GM11168 (cell line): ENCODE measurements around the gene SCAMP1.

Experiments
- in situ Hi-C: fragments of 300-500 bp; cut with MboI; formaldehyde crosslinking; loops from one replicate; pipeline ENCODE4 v1.12.0; 2022; ENCODE audit warnings: low sequenced_read_pairs; ENCODE audit not compliant: unreplicated experiment

The SCAMP1 gene

GRCh38 chr5:78486218-78486617, 125.8 kb downstream of the SCAMP1 start:
- in situ Hi-C loops: no loop called here

DNA sequence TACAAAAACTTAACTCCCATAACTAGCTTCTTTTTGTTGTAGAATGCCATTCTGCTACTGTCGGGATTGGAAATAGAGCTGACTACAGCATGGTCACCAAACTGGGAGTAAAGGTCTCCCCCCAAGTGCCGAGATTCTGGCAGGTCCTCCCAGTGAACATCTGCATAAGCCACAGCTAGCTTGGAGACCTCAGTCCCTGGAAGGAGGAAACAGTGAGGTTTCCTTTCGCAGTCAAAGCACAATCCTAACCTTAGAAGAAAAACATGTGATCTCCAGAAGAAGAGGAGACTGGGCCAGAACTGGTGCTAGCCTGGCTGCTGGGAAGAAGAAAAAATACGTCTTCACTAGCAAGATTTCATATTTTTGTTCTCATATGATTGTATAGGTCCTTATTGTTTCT, 127.4 kb downstream of the SCAMP1 start:
- in situ Hi-C loops: no loop called here

DNA sequence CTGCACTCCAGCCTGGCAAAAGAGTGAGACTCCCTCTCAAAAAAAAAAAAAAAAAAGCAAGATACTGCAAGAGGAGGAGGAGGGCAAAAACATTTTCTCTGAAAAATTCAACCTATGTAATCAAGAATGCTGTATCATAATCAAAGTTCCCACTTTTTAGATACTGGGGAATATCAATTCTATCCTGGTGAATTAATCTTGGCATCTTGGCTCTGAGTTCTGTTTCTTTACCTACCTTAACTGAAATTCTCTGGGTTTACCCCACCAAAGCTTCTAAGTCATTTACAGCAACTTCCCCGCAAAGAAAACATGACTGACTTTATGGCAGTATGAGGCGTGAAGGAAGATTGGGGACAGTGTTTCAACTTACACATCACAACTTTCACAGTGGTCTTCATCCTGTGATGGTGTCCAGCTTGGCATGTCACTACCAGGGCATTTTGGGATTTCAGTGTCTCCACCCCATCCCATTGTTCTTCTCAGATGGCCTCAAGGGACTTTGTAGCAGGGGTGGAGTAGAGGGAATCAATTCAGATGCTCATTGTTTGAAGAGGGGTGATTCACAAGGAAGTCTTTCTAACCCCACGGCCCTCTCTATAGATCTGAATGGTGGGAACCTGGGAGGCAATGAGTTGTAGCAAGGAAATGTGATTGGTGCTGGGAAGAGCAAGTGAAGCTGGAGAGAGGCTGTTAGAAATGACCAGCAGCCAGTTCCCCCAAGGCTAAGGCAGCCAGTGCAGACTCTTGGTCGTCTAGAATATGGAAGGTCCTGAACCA, 130.5 kb downstream of the SCAMP1 start:
- in situ Hi-C loops: no loop called here

- in situ Hi-C loops: no loop called here
Measured at GRCh38 chr5:78492224-78492623, 131.8 kb downstream of the SCAMP1 start.

GRCh38 chr5:78492650-78493049, 132.2 kb downstream of the SCAMP1 start:
- in situ Hi-C loops: no loop called here

DNA sequence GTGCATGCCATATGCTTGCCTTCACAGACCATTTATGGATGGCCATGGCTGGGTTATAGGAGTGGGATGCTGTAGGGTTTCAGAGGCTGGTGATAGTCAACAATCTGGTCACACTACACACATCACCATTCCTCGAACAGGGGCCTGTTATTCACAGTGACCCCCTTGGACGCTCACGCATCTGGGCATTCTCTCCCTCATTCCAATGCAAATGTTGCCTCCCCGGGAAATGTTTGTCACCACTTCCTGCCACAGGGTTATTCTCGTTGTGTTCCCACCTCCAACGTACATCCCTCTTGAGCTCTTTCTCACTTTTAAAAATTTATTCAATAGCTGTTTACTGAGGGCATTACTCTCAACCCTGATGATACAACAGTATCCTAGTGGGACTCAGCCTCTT, 135.4 kb downstream of the SCAMP1 start:
- in situ Hi-C loops: no loop called here

DNA sequence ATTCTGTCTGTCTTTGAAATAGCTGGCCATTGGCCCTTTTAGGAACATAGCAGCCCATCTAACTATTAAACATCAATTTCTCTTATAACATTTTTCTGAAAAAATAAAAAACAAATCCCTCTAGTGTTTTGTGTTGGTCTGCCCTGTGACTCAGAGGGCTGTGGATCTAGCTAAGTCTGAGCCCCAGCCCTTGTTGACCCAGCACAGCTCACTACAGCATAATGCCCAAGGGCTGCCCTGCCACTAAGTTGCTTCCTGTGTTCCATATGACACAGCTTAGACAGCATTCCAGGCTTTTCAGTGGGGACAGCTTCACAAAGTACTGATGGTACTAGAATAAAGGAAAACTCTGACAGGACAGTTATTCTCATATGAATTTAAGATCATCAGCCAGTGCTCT, 136.0 kb downstream of the SCAMP1 start:
- in situ Hi-C loops: no loop called here

- in situ Hi-C loops: no loop called here
Measured at GRCh38 chr5:78497573-78498533, 137.4 kb downstream of the SCAMP1 start.

GRCh38 chr5:78499485-78499884, 139.1 kb downstream of the SCAMP1 start:
- in situ Hi-C loops: no loop called here

DNA sequence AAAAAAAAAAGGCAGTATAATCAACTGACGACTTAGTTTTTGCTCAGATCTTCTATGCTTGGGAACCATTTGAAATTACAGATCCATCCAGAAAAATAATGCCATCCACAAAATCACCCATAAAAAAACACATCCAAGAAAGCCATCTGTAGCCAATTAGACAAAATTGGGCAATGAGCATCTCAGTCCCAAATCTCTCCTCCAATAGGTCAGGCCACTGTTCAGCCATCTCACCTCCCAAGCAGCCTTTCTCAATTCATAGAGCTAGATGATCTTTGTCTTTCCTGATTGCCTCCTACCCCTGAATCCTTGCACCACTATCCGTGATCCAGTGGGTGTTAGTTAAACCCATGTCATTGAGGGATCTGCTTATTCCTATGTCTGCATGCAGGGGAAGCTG, 139.6 kb downstream of the SCAMP1 start:
- in situ Hi-C loops: no loop called here

- in situ Hi-C loops: no loop called here
Measured at GRCh38 chr5:78500871-78501270, 140.5 kb downstream of the SCAMP1 start.

DNA sequence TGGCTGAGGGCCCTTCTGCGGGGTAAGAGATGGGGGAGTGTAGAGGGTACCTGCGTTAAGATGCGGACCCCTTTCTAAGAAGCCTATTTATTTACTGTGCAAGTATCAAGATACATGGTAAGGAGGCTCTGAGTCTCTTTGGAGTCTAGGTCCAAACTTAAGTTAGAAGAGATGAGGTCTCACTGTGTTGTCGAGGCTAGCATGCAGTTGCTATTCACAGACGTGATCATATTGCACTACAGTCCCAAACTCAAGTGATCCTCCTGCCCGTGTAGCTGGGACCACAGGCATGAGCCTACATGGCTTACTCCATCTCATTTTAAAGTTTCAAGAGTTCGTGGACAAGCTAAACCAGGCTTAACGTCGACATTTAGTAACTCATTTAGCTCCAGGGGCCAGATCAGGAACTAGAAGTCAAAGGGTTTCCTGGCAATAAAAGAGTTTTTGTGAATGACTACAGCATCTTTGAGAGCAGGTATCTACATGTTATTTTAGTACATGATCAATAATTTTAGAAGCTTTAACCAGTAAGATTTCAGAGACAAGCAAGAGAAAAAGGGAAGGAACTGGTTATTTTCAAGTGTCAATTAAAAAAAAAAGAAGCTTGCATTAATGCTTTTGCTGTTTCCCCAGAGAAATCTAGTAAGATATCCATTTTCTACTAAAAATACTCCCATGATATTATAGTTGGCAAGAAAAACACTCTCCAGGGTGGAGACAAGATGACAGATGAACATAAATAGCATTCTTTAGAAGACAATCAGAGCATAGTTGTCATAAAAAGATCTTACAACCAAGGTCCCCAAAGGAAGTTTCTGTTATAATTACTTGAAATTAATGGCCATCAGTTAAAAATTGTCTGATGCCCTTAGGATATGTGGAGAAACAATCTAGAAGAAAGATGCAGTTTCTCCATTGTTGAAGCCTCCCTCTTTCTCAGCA, 141.3 kb downstream of the SCAMP1 start:
- in situ Hi-C loops: no loop called here

DNA sequence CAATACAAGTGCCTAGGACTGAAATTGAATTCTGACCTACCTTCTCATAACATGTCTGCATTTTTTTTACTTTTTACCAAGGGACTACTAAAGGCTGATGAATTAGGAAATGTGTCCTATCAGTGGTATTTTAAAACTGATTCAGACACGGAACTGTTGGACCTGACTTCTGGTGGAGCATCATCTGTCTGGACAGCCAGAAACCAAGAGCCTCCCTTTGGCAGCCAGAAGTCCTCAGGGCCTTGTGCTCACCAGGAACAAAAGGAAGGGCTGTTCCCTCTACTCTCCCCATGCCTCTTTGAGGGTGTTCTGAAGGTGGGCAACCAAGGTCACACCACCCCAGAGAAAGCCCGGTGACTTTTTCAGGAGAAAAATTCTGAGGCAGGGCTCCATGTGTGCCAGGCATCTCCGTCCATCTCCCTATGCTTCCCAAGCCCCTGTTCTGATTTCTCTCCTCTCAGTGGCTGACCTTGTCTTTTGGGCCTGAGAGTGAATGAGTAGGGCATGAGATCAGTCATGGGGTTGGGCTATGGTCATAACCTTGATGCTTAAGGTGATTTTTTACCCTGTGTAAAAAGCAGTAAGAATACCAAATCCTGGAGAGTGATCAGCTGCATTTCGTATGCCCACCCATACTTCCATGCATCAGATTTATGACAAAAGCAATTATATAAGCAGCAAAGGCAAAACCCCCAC, 143.7 kb downstream of the SCAMP1 start:
- in situ Hi-C loops: no loop called here

GRCh38 chr5:78504704-78505677, 144.6 kb downstream of the SCAMP1 start:
- in situ Hi-C loops: no loop called here

DNA sequence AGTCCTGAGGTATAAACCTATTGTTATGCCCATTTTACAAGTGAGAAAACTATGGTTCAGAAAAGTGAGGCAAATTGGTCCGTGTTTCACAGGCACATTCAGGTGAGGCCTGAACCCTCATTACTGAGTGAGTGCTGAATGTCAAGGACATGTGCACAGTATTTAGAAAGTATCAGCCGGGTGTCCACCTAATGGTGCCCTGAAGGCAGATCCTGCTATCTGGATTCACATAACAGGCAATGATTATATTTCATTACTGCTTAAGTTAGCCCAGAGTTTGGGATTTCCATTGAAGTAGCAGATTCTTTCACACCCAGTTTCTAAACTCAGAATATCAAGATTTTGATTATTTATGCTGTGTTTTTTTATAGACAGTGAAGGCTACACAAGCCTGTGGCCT, 145.4 kb downstream of the SCAMP1 start:
- in situ Hi-C loops: no loop called here

DNA sequence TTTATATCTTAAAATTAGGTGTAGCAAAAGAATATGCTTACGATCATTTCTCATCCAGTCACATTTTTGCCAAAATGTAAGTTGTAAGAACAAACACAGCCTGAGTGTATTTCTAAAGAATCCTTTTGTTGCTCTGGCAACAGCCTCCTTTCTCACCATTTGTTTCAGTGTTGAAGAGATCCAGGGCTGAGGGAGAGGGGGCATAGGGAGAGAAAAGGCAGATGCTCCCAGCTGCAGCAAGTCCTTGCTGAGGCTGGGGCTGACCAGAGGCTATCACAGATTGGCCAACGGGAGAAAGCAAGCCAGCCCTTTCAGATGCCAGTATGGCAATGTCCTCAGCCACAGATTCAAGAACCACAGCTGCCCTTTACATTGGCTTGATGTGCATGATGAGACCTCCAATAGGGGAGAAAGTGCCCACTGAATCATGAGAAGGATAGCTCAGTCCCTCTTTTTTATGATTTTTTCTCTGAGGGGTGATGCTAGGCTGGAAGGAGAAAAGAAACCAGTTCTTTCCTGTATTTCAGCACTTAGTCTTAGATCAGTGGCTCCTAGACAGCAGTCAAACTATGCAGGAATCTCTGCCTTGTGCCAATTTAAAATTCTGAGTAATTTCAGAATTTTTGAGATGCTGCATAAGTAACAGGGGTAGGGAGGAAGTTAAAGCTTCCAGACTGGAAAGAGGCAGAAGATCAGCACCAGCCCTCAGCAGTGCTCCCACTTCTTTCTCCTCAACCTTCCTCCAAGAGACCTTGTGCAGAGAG, 146.0 kb downstream of the SCAMP1 start:
- in situ Hi-C loops: no loop called here

- in situ Hi-C loops: no loop called here
Measured at GRCh38 chr5:78507531-78507930, 147.1 kb downstream of the SCAMP1 start.
